ENCODE results near the gene PRX. TPM values are rescaled to one million over a fixed set of nuclear protein-coding genes. Genes with fewer than 3 reads are reported as not detected.

The PRX gene
- total RNA-seq, 1 donor from 2014 or later, result 6.7 TPM

DNA sequence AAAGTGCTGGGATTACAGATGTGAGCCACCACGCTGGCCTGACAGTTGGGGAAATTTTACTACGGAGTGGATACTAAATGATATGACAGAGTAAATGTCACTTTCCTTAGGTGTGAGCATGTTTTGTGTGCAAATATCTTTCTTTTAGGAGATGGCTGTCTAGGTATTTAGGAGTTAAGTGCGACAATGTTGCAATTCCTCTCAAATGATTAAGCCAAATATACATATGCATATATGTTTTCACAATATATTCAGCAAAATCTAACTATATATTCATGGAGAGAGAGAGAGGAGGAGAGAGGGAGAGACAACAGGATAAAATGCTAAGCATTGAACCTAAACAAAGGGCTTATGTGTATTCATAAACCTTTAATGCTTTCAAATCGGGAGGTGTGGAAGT lies 36.3 kb upstream of the PRX start:
- TF ChIP-seq, protein P1, sequence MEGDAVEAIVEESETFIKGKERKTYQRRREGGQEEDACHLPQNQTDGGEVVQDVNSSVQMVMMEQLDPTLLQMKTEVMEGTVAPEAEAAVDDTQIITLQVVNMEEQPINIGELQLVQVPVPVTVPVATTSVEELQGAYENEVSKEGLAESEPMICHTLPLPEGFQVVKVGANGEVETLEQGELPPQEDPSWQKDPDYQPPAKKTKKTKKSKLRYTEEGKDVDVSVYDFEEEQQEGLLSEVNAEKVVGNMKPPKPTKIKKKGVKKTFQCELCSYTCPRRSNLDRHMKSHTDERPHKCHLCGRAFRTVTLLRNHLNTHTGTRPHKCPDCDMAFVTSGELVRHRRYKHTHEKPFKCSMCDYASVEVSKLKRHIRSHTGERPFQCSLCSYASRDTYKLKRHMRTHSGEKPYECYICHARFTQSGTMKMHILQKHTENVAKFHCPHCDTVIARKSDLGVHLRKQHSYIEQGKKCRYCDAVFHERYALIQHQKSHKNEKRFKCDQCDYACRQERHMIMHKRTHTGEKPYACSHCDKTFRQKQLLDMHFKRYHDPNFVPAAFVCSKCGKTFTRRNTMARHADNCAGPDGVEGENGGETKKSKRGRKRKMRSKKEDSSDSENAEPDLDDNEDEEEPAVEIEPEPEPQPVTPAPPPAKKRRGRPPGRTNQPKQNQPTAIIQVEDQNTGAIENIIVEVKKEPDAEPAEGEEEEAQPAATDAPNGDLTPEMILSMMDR (IDR thresholded peaks at IDR 0.05; ENCODE audit: unreplicated experiment), result no peak
- DNase-seq (ENCODE audit: low spot score), result no peak
- H3K27ac Mint-ChIP-seq (ENCODE audit: unreplicated experiment), result no peak overlapping the region
- peaks cover 7% of the 10 kb centered on the region for H3K27me3 Mint-ChIP-seq (ENCODE audit: unreplicated experiment)
- no peaks in the 10 kb centered on the region for H3K9me3 Mint-ChIP-seq (ENCODE audit: unreplicated experiment)
- peaks cover 4% of the 10 kb centered on the region for H3K4me1 Mint-ChIP-seq (ENCODE audit: unreplicated experiment)
- no peaks in the 10 kb centered on the region for H3K36me3 Mint-ChIP-seq (ENCODE audit: low read depth, unreplicated experiment)
- H3K4me3 Mint-ChIP-seq (ENCODE audit: unreplicated experiment), result no peak overlapping the region

DNA sequence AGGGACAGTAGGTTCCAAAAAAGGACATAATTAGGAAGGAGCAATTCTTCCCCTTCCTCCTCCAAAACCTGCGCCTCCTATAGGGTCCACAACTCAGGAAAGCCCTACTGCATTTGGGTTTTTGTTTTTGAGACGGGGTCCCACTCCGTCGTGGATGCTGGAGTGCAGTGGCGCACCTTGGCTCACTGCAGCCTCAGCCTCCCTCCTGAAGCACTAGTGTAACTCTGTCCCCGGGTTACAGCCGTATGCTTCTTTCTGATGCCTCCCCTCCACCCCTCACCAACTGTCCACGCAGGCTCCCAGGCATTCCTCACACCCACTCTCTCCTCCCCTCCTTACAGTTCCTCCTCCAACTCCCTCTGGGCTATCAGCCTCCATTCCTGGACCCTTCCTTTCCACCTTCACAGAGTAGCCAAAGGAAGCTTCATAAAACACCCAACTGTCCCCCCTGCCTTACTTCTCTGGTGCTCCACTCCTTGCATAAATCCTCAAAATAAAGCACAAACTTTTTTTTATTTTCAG lies 33.1 kb upstream of the PRX start:
- no peak overlapping the region for H3K4me3 Mint-ChIP-seq (ENCODE audit: unreplicated experiment)

DNA sequence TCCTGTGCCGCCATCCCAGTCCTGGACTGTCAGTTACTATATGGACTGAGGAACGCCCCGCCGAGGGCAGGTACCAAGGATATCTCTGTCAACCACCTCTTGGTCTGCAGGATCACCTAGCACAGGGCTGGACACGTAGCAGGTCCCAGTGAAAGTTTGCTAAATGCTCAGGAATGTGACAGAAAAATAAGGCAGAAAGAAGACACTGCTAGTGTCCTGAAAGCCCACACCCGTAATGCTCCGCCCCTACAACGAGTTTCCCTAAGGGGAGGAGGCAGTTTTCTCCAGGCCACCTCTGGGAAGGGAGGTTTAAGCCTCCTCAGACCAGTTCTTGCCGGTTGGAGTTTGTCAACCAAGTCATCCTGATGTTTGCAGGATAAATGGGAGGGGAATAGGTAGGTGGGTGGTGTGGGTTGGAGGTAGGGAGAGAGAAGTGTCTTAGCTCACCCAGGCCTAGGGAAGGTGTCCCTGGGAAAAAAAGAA lies 32.6 kb upstream of the PRX start:
- H3K36me3 Mint-ChIP-seq (ENCODE audit: low read depth, unreplicated experiment), result peaks cover 21% of the 10 kb centered on the region
- peak overlapping the region; percentile 42 for H3K27ac Mint-ChIP-seq (ENCODE audit: unreplicated experiment)
- peak overlapping the region; percentile 76 for H3K4me3 Mint-ChIP-seq (ENCODE audit: unreplicated experiment)
- DNase-seq (ENCODE audit: low spot score), result no peak
- TF ChIP-seq, protein P1 (IDR thresholded peaks at IDR 0.05; ENCODE audit: unreplicated experiment), result no peak
- no peaks in the 10 kb centered on the region for H3K9me3 Mint-ChIP-seq (ENCODE audit: unreplicated experiment)
- peaks cover 6% of the 10 kb centered on the region for H3K27me3 Mint-ChIP-seq (ENCODE audit: unreplicated experiment)
- H3K4me1 Mint-ChIP-seq (ENCODE audit: unreplicated experiment), result peaks cover 18% of the 10 kb centered on the region

More for the DNA sequence above, 33.1 kb upstream of the PRX start:
- Mint-ChIP-seq H3K9me3 (ENCODE audit: unreplicated experiment) (no peaks in the 10 kb centered on the region), H3K4me1 (ENCODE audit: unreplicated experiment) (peaks cover 18% of the 10 kb centered on the region), H3K27ac (ENCODE audit: unreplicated experiment) (no peak overlapping the region), H3K27me3 (ENCODE audit: unreplicated experiment) (peaks cover 6% of the 10 kb centered on the region), H3K36me3 (ENCODE audit: low read depth, unreplicated experiment) (peaks cover 16% of the 10 kb centered on the region)
- no peak for DNase-seq (ENCODE audit: low spot score)
- TF ChIP-seq, protein P1 (IDR thresholded peaks at IDR 0.05; ENCODE audit: unreplicated experiment), result no peak

DNA sequence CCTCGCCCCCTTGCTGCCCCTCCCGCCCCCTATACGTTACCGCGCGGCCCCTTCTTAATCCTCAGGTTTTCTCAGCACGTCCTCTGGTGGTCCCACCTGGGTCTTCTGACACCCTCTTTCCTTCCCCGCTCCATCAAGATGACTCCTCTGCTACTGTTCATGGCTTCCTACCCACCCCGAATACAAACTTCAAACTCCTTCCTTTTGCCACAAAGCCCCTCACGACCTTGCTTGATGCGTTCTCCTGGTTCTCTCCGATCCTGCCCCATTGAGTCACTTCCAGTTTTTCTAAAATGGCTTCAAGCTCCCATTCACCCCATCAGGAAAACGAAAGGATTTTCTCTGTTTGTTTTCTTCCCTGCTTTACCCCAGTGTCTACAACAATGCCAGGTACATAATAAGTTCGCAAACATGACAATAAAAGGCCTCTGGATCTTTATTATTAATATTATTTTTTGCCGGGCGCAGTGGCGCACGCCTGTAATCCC lies 31.7 kb upstream of the PRX start:
- Mint-ChIP-seq H3K27ac (ENCODE audit: unreplicated experiment) (peak overlapping the region; percentile 99), H3K4me3 (ENCODE audit: unreplicated experiment) (peak overlapping the region; percentile 94), H3K27me3 (ENCODE audit: unreplicated experiment) (peaks cover 6% of the 10 kb centered on the region), H3K4me1 (ENCODE audit: unreplicated experiment) (peaks cover 18% of the 10 kb centered on the region), H3K9me3 (ENCODE audit: unreplicated experiment) (no peaks in the 10 kb centered on the region), H3K36me3 (ENCODE audit: low read depth, unreplicated experiment) (peaks cover 21% of the 10 kb centered on the region)
- TF ChIP-seq, protein P1 (IDR thresholded peaks at IDR 0.05; ENCODE audit: unreplicated experiment), result no peak
- DNase-seq (ENCODE audit: low spot score), result no peak

DNA sequence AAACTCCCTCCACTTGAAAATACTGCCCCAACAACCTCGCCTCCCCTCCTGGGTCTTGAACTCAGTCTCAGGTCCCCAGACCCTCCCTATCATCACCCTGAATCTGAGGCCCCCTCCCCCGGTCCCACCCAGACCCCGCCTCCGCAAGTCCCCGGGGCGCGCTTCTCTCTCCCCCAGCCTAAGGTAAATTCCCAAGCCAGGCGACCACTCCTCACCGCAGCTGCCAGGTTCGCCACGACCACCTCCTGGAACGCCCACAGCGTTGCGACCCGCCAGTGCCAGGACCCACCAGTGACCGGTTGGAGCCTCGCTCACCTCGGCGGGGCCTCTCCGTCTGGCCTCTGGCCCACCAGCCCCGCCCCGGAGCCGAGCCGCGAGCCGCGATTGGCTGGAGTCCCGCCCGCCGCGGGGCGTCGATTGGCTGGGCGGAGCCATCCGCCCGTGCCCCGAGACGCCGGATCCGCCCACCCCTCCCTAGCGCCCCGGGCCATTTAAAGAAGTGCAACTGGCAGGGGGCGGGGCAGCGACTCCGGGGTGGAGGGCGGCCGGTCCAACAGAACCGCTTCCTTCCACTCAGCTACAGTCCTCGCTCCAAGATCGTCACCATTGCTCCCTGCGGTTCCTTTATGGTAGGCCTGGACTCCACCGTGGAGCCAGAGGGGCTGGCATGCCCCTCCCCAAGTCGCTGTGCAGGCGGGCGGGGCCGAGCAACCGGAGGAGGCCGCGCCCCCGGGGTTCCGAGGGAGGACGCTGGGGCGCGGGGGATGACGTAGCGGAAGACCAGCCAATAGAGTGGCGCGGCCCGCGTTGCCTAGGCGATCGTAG lies 31.0 kb upstream of the PRX start, which contains the start of gene SERTAD3:
SERTAD3 (minus strand) TSS at position 336 of the 825 bp plus-strand sequence. CDS start 2,255 bp downstream, outside the sequence.
- Mint-ChIP-seq H3K27ac (ENCODE audit: unreplicated experiment) (peak within 1 kb of the TSS; percentile 100), H3K9me3 (ENCODE audit: unreplicated experiment) (no peaks in the 10 kb centered on the region), H3K36me3 (ENCODE audit: low read depth, unreplicated experiment) (peaks cover 21% of the 10 kb centered on the region), H3K4me1 (ENCODE audit: unreplicated experiment) (peaks cover 18% of the 10 kb centered on the region), H3K4me3 (ENCODE audit: unreplicated experiment) (peak within 1 kb of the TSS; percentile 99), H3K27me3 (ENCODE audit: unreplicated experiment) (peaks cover 6% of the 10 kb centered on the region)
- peak; percentile 99 for DNase-seq (ENCODE audit: low spot score)
- TF ChIP-seq, protein P1 (IDR thresholded peaks at IDR 0.05; ENCODE audit: unreplicated experiment), result no peak

All from endothelial cell (in vitro differentiated cells).